ENCODE data around the gene MAP3K20.
"Not testable (repeated sequence)": the region's sequence is repeated elsewhere in the genome, so short reads cannot be mapped to it uniquely, and the experiment has no call there.

The MAP3K20 gene

DNA sequence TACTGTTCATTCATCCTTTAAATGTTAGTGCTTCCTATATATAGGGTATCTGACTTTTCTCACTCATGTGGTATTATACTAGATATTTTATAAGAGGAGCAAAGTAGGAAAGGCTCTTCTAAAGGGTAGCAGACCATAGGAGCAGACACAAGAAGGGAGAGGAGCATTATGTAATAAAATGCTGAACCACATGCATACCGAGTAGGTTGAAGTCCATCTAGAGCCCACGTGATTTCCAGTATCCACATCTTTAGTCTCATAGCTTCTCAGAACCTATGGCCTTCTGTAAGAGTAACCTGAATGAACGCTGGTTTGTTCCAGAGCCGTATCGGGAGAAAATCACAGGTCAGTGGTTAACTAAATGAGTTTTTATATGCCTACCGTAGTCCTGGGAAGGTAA is 85.9 kb downstream of the MAP3K20 start:
- DNase-seq: no peak

DNA sequence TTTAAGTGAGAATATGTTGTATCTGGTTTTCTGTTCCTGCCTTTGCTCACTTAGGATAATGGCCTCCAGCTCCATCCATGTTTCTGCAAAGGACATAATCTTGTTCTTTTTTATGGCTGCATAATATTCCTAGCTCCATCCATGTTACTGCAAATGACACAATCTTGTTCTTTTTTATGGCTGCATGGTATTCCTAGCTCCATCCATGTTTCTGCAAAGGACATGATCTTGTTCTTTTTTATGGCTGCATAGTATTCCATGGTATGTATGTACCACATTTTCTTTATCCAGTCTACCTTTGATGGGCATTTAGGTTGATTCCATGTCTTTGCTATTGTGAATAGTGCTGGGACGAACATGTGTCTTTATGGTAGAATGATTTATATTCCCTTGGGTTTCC is 87.7 kb downstream of the MAP3K20 start:
- DNase-seq: not testable (repeated sequence)

DNA sequence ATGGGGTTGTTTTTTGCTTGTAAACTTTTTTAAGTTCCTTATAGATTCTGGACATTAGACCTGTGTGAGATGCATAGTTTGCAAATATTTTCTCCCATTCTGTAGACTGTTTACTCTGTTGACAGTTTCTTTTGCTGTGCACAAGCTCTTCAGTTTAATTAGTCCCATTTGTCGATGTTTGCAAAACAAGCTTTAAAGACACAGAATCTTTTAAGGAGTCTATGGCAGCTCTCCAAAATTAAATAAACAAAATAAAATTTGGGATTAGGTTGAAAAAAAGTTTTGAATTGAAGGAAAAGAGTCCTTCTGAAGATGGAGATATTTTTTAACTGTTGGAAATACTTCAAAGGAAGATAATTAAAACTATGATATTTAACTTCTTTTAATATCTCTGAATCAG is 88.8 kb downstream of the MAP3K20 start:
- DNase-seq: no peak

DNA sequence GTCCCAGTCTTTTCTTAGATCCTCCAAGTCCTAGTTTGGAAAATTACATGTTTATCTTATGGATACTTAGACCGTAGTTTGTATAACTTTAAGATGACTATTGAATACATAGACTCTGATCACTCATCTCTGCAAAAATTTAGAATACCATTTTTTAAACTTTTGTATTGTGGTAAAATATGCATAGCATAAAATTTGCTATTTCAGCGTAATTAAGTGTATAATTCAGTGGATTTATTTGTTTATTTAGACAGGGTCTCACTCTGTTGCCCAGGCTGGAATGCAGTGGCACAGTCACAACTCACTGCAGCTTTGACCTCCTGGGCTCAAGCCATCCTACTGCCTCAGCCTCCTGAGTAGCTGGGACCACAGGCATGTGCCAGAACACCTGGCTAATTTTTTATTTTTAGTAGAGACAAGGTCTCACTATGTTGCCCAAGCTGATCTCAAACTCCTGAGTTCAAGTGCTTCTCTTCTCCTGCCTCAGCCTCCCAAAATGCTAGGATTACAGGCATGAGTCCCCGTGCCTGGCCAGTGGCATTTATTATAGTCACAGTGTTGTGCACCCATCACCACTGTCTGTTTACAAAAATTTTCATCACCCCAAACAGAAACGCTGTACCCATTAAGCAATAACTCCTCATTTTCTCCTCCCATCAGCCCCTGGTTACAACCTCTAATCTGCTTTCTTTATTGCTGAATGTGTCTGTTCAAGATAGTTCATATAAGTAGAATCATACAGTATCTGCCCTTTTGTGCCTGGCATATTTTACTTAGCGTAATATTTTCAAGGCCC is 90.0 kb downstream of the MAP3K20 start:
- no peak for DNase-seq

DNA sequence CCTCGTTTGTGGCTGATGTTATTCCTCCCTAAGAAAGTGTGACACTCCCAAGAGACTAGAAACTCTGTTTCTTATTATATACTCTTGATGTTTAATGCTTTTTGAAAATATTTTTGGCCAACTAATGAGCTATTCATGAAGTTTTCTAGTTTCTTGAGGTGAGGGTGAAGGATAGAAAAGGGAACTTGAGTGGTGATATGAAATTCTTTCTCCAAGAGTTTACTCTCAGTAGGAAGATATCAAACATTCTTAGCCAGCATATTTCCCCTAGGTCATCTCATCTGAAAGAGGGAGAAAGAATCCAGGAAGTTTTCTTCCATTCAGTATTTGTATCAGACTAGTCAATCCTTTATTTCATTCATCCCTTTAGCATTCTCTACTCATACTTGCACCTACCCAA is 95.7 kb downstream of the MAP3K20 start:
- no peak for DNase-seq

DNA sequence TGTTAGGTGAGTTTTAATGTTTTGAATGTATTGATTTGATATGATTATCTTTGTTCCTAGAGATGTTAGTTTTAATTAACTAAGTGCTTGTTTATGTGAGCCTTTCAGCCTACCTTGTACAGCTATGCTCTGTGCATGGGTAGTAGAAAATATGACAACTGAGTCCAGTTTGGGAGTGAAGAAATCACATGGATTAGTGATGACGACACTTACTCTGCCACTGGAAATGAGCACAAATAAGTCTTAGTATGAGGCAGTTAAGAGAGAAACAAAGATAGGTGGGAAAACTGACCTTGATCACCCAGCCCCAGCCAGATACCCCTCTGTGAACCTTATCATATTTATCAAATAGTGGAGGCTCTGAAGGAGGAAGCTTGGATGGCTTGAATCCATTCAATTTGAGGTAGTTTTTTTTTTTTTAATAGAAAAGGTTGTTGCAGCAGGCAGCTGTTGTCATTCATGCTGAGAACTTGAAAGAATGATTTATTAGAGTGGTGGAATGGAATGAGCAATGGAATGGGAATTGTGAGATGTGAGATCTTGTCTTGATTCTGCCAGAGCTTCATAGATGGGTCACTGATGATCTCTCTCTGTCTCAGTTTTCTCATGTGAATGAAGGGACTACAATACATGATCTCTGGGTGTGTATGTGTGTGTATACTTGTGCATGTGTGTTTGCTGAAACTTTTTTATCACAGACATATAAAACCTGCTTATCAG is 96.4 kb downstream of the MAP3K20 start:
- no peak for DNase-seq

DNA sequence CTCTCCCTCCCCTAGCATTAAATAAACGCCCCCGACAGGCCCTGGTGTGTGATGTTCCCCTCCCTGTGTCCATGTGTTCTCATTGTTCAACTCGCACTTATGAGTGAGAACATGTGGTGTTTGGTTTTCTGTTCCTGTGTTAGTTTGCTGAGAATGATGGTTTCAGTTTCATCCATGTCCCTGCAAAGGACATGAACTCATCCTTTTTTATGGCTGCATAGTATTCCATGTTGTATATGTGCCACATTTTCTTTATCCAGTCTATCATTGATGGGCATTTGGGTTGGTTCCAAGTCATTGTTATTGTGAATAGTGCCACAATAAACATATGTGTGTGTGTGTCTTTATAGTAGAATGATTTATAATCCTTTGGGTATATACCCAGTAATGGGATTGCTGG is 98.7 kb downstream of the MAP3K20 start:
- DNase-seq: not testable (repeated sequence)

DNA sequence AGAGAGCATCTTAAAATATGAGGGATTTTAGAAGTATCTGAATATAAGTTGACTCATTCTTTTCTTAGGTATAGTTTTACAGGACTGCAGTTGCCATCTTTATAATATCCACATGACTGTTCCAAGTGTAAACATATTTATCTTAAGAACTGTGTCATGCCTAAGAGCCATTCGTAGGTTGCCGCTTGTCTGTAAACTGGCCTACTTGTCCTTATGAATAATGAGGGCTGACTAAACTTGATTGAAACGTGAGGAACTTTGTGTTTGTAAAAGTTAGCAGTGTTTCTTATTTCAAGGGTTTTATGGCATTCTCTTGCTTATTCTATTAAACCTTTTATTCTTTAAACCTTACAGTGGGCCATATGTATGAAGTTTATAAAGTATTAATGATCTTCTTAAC is 99.6 kb downstream of the MAP3K20 start:
- DNase-seq: no peak

DNA sequence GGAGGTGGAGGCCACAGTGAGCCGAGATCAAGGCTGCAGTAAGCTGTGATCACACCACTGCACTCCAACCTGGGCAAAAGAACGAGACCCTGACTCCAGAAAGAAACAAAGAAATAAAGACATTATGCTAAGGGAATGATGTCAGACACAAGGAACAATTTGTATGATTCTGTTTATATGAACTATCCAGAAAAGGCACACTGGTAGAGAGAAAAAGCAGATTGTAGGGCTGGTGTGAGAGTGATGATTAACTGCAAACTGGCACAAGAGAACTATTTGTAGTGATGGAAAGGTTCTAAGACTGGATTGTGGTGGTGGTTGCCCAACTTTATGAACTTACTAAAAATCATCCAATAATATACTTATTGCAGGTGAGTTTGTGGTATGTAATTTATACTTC is 106.3 kb downstream of the MAP3K20 start:
- no peak for DNase-seq

DNA sequence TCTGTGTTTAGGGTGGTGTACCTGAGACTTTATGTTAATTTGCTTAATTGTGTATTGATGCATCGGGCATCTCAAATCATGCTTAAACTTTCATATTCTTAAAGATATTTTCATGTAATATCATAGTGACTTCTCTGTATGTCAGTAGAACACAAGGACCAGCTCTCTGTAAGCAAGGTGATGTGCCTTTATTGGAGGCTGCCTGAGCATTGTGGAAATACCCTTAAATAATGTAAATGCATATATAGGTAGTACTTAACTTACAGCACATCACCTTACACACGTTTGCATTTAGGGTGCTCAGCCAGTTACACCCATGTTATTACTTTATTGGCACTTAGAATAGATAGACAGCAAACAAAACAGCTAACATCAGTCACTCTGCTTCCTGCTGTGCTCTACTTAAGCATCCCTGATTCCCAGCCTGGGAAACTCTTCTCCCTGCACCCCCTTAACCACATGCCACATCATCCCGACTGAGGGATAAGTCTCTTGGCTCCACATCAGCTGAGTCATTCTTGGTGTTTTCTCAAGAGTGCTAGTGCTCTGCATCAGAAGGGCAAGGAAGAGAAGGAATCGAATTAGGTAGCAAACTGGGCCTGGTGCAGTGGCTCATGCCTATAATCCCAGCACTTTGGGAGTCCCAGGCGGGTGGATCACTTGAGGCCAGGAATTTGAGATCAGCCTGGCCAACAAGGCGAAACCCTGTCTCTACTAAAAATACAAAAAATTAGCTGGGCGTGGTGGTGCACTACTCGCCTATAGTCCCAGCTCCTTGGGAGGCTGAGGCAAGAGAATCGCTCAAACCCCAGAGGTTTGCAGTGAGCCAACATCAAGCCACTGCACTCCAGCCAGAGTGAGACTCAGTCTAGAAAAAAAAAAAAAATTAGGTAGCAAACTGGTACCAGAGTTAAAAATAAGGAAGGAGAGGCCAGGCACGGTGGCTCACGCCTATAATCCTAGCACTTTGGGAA is 108.7 kb downstream of the MAP3K20 start:
- DNase-seq: no peak

DNA sequence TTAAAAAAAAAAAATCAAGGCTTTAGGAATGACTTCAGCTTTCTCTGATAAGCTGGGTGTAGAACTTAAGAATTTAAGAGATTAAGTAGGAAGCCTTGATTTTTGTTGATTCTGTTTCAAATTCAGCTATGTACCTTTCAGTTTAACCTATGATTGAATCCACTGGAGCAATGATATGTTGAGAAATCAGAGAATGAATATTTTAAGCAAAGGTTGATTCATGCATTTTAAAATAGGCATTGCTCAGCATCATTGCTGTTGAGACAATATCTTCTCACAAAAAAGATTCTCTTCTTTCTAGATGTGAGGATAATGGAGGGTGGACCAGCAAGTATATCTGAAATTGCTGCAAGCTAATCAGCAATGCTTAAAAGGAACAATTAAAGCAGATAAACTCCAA is 109.8 kb downstream of the MAP3K20 start:
- no peak for DNase-seq

DNA sequence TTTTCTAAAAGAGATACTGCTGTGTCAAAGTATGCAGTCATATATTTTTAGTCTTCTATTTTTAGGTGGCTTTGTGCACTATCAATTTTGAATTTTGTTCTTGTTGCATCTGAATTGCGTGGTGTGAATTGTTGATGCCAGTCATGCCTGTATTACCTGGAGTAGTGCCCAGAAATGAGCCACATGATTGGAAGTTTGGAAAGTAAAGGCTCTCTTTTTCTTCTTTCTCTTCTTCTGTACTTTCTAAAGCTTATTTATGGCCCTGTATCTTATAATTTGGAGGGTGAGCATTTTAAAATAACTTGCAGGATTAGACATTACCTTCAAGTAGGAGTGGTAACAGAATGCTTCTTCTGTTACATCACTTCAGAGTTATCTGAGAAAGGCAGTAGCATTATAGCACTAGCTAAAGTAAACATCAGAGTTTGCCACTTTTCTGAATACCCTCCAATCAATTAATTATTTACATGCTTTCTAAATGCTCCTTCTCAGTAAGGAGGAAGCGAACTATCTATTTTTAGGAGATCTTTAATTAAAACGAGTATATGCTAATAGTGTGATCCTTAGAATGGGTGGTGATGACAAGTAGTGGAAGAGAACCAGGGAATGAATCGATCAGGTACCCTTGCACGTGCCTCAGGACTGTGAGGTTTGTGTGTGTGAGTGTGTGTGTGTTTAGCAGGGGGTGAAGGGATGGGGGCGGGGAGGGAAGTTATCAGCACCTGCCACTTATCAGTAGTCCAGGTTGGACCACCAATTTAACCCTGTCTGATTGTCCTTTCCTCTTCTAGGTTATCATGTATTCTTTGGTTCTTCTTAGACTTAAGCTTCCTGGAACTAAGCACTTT is 112.5 kb downstream of the MAP3K20 start:
- no peak for DNase-seq

DNA sequence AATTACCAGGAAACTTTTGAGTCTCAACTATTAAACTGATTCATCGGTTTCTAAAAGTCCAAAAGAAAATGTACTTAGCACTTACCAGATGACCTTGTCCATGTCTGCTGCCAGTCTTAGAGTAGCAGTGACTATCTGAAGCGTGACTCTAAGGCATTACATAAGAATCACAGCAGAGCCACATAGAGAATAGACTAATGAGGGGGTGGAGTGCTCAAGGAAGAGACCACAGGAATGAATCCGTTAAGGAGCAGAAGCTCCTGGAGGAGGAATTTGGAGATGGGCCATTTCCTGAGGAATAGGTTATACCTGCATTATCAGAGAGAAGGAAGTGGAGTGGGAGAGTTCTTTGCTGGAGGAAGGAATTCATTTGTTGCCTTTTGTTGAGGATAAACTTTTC is 116.0 kb downstream of the MAP3K20 start:
- no peak for DNase-seq

DNA sequence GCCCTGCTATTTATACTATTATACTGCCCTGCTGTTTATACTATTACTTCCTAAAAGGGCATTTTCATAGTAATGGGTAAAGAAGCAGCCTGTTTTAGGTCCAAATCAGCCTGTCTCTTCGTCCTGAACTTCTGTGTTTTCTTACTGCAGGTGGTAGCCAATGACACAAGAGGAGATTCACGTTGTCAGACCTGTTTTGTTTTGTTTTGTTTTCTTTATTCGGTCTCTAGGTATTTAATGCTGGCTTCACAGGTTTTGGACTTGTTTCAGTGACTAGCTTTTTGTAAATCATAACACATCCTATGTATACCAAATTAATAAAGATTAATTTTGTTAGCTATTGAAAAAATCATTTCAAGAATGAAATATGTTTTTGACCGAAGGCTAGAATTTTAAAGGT is 116.4 kb downstream of the MAP3K20 start:
- no peak for DNase-seq

DNA sequence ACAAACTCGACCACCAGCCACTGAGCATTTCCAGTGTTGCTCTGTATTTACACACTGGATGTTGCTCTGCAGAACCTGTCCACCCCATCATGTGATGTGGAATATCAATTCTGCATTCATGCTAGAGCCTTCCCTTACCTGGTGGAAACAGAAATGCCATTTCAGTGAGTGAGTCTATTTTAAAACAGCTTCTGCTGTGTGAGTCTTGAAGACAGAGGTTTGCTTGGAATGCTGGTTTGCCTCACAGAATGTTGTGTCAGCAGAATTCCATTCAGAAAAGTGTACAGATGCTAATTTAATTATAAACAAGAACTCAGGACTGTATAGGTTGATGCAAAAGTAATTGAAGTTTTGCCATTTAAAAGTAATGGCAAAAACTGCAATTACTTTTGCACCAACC is 118.3 kb downstream of the MAP3K20 start:
- DNase-seq: no peak

DNA sequence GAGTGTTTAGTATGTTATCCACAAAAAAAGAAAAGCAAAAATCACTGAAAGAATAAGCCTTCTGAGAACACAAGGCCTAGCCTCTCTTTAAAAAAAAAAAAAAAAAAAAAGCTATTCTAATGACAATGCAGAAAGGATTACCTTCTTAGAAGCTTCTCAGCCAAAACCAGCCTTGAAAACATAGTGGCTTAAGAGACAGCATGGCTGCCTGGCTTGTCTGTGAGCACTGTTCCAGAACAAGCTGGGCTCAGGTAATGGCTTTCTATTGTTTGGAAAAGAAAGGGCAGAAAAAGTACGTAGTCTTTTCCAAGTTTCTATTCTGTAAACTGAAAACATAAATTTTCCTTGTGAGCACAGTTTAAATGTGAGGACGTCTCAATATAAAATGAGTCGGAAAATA is 119.5 kb downstream of the MAP3K20 start:
- no peak for DNase-seq

DNA sequence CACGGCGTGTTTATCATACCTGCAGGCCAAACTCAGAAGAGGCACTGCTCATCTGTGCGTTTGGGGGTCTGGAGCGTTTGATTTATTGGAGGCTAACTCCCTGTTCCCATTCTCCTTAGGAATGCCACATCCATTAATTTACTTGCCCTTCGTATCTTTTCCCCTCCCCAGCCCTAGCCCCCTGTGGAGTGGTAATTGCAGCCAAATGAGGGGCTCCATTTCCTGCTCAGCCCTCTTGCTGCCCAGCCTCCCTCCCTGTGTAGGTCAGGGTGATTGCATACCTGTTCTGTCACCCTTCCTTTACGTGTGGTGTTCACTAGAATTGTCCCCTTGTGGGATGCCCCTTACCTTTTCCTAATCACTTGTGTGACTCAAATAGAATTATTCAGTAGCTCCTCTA is 120.4 kb downstream of the MAP3K20 start:
- no peak for DNase-seq

DNA sequence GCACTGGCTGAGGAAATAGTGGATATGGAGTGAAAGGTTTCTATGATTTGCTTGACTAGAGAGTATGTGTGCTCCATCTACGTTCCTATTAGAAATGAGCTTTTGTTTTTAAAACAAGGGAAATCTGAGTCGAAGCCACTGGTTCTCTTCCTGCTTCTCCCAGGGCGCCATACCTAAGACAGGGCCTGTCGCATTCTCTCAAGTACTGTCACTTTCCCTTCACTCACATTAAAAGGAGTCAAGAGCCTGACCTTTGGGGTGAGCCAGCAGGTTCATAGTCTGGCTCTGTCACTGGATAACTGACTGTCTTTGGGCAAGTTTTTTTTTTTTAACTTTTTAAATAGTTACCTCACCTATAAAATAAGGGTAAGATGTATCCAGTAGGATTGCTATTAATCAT is 121.0 kb downstream of the MAP3K20 start:
- no peak for DNase-seq

DNA sequence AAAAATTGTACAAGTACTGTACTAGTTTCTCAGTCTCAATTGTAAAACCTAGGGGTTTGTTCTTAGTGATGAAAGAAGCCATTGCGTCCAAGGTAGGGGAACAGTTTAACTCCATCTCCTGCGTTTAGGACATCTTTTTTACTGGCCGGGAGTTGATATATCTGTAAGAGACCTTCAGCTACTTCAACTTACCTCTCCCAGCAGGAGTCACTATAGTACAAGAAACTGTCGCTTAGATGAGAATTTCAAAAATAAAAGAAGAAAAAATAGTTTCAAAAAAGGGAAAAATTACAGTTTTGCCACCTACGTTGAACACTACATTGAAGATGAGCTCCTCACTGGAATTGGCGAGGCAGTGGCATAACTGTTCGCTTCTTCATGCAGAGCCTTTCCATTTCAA is 122.7 kb downstream of the MAP3K20 start:
- no peak for DNase-seq

DNA sequence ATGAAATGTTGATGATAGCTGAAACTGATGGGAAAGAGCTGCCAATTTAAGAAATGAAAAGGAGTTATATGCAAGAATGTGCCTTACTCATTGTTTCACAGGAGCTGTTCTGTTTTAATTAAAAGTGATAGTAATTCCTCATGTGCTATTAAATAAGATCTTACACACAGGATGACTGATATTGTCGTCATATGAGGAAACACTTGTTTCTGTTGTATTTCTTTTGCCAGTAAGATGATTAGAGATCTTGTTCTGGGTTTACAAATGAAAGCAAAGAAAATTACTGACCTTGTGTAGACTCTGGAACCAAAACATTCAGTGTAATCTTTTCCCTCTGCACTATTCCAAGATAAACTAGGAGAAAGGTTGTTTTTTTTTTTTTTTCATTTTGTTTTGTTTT is 123.6 kb downstream of the MAP3K20 start:
- no peak for DNase-seq

DNA sequence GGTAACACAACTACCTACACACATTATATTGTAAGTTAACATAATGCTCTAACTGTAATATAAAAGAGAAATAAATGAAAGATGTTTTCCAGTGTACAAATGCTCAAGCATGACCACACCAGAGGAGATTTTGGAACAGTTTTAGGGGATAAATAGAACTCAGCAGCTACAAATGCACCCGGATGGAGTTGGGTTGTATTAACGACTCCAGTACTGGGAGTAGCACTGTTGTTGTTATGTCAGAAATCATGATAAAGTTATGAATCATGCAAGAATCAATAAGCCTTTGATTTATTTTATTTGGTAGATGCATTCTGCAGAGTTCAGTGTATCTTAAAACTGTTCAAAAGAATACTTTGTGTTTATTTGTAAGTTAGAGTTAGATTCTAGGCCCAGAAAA is 126.9 kb downstream of the MAP3K20 start:
- DNase-seq: no peak

DNA sequence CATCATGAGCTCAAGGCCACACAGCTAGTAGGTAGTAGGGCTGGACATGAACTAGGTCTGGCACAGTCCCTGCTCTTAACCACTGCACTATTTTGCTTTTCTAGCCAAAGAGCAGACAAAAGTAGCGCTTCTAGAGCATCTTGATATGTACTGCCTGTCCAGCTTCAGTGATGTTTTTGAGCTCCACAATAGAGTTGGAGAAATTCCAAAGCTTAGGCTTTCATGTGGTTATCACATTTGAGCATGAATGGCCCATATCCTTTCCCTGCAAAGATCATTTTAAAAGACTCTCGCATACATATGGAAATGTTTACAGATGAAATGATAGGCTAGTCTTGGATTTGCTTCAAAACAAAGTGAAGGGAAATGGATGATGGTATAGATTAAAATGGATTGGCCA is 128.7 kb downstream of the MAP3K20 start:
- DNase-seq: no peak

All from activated gamma-delta T cell (primary cell).